ENCODE data around the gene ACSS3.
"Not testable (repeated sequence)": the region's sequence is repeated elsewhere in the genome, so short reads cannot be mapped to it uniquely, and the experiment has no call there.

ACSS3 gene

DNA sequence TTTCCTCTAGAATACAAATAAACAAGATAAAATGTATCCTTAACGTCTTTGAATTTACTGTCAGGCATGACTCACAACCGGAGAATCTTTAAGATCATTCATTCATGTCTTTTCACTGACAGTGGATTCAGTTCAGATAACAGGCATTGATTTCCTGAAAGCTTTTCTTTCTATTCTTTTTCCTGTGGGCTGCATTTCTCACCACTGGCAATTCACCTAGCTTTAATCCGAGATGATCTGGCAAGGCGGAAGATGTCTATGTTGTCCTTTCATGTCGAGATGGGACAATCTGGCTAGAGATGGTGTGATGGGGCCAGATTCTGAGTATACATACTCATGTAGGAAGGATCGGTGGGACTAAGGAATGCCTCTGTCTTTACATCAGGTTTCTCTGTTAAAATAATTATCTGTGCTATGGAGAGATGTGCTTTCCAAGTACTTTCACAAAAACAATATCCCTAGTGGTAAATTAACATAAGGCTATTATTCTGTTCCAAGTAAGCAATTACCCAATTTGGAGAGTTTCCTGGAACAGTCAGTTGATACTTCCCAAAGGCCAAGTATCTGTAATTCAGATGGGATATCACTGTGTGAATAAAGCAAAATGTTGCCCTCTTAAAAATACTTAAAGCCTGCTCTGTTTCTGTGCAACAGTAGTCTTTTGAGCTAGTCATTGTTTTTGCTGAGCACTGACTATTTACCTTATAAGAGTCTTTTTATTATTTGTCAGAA, 17.8 kb downstream of the ACSS3 start:
- DNase-seq = no peak

DNA sequence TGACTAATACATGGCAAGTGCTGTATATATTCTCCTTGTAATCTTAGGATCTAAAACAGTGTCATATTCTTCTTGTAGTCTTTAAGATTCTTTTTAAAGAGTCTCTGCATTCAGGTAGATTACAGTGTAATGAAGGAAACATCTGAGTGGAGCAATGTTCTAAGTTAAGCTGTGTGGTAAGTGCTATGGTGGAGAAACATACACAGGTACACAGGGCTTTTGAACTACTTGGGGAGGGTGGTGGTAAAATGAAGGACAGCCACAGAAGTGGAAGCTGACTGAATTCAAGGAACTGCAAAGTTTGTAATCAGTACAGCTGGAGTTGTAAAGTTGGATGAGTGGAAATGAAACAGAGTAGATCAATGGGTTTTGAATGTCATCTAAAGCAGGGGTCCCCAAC, 27.8 kb downstream of the ACSS3 start:
- no peak for DNase-seq

DNA sequence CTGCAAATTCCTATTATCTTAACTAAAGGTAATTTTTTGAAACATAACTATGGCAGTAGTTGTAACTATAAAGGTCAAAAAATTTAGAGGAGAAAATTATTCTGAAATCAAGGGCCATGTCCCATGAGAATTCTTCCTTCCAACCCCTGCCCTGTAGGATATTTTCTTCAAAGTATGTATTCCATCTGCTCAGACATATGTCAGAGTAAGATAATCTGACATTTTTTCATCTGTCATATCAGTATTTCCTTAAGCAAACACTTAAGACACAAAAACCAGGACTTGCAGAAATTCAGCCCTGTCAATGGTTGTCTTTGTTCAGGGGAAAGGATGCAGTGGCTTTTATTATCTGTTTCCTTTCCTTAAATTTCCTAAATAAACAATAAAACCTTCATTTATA, 36.3 kb downstream of the ACSS3 start:
- DNase-seq = no peak

DNA sequence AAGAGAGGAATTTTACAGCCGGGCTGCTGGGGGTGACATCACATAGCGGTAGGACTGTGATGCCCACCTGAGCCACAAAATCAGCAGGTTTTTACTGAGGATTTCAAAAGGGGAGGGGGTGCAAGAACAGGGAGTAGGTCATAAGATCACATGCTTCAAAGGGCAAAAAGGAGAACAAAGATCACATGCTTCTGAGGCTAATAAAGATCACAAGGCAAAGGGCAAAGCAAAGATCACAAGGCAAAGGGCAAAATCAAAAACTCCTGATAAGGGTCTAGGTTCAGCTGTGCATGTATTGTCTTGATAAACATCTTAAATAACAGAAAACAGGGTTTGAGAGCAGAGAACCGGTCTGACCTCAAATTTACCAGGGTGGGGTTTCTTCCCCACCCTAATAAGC, 41.2 kb downstream of the ACSS3 start:
- DNase-seq = not testable (repeated sequence)

DNA sequence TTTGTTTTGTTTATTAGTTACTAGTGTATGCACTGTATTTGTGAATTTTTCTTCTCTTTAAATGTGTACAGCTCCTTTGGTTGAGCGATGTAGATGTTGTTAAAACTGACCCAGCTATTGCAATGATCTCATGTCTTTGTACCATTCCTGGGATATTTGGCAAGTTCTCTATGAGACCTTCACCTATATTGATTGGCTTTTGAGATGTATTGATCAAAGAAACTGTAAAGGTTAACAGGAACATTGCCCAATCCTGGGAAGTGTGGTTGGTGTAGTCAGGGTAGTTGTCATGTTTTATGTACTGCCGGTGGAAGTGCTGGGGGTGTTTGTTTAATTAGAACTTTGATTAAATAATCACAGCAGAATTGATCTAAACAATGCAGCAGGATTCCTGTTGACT, 43.1 kb downstream of the ACSS3 start:
- no peak for DNase-seq

DNA sequence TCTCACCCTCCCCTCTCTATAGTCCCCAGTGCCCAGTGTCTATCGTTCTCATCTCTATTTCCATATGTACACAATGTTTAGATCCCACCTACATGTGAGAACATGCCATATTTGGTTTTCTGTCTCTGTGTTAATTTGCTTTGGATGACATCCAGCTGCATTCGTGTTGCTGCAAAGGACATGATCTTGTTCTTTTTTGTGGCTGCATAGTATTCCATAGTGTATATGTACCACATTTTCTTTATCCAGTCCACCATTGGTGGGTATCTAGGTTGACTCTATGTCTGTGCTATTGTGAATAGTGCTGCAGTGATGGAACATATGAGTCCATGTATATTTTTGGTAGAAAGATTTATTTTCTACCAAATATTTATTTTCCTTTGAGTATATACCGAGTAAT, 45.7 kb downstream of the ACSS3 start:
- no peak for DNase-seq

DNA sequence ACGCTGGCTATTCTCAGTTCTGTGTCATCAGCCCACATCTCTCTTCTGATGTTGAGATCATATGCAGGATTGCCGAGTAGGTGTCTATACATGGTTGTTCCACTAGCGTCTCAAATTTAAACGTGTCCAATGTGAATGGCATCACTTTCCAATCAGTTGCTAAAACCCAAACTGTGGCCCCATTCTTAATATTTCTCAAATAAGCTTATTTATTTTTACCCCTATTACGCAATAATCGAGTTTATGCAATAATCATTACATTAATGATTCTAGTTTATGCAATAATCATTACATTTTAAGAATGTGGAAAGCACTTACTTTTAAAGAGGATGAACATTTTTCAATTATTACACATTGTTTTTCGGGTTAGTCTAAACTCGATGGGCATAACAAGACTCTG, 47.8 kb downstream of the ACSS3 start:
- DNase-seq = no peak

DNA sequence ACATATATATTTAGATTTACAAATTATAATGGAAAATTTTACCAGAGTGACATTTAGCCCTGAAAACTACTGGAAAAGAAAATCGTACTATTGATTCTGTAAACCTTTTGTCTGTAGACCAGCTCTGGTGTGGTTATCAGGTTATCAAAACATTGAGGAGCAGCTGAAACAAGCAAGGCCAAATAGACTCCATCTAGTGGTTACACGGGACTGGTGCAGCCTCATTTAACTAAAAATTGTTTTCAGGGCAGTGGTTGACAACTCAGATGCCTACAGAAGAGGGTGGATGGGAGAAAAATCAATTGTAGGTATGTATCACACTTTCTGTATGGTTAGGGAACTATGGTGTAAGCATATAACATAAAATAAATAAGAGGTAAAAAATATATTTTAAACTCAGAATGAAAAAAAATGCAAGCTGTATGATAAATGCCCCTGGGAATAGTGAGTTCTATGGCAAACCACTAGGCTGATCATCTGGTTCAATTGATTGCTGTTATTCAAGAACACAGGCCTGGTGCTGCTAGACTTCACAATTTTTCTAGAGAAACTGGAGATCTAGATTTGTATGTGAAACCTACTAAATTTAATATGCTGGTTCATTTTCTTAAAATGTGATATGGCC, 51.2 kb downstream of the ACSS3 start:
- peak in 1 of 5 donors; percentile 1 for DNase-seq

DNA sequence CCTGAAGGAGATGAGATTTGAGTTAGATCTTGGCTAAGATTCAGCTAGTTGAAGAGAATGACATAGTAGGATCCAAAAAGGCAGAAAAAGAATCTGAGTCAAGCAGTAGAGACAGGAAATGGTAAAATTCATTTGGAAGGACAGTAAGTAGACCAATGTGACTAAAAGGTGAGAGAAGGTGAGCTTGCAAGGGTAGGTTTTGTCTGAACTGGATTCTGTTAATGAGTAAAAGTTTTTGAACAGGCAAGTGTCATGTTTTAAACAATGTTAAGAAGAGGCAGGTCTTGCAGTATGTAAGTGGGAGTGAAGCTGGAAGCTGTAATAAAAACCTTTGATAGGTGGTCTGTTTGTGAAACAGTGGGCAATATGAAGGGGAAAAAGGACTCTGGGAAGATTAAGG, 58.6 kb downstream of the ACSS3 start:
- DNase-seq = no peak

DNA sequence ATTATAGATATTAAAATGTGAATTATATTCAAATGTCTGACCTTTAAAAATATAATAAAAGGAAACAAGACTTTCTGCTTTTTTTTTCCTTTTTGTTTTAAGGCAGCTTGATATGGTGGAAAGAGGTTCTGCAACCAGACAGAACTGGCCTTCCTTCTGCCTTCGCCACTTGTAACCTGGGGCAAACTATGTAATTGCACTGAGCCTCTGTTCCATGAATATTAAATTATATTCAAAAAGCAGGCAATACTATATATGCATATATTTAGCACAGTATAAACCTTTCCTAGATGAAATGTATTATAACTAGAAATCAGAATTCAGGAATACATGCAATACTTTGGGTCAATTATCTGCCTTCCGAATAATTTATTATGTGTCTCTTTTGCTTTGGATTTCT, 59.9 kb downstream of the ACSS3 start:
- no peak for DNase-seq

DNA sequence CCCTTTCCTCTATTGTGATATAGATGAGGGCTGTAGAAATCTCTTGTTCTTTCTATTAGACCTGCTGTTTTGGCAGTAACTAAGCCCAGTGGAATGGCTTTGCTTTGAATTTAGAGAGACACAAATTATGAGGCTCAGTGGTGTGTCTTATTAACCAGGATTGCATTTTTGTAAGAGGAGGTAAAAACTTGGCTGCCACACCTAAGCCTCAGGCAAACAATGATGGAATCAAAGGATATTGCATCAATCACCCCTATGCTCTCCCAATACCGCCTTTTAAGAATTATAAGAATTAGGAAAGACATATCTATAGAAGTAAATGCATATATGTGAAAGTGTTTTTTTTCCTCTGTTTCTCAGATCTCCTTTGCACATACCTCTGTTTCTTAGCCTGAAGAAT, 63.3 kb downstream of the ACSS3 start:
- DNase-seq = no peak

DNA sequence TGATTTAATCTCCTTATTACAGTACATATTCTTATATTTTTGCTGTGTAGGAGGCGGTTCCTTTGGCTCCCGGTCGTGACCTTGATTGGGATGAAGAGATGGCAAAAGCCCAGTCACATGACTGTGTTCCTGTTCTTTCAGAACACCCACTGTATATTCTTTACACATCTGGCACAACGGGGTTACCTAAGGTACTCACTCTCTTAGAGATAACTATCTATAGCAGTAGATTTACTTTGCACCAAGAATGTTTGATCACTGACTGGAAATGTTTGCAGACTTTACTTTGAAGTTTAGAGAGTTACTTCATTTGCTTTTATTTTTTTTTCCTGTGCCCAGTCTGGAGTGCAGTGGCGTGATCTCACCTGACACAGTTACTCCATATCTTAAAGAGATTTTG, 65.2 kb downstream of the ACSS3 start:
- DNase-seq = no peak

DNA sequence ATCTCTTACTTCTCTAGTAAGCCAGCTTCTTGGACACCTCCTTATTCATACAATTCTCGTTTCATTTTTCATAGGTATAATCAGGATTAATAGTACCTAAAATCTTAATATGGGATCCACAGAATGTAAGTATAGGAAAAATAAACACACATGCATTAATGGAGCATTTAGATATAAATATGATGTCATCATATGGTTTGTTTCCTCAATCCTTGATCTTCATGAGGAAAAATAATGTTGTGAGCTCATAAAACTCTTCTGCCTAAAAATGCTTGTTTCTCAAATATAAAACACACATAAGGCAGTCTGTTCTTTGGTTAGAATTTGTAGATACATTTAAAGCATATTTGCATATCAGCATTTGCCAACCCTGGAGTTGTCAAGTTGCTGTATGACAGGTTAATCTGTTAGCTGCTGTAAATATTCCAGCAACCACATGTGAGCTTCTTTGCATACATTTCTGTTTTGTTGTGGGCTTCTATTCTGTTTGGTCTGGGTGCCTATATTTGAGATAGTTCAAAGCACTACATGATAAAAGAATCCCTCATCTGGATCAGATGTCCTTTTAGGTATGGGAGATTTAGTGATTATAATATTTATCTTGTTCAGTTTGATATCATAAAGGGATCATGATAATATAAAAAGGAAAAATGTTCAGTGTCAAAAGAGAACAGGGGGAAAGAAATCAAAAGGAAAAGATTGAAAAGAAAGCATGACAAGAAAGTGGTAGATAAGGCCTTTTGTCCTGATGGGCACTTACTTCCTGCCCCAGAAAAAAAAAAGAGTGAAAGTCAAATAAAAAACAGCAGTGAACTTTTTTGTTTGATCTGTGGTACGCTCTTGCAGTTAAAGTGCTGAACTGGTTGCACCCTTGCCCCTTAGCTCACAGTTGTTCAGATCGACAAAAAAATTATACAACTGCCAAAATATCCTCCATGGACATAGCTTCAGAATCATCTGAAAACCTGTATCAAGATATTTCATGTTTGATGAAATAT, 68.6 kb downstream of the ACSS3 start:
- no peak for DNase-seq

DNA sequence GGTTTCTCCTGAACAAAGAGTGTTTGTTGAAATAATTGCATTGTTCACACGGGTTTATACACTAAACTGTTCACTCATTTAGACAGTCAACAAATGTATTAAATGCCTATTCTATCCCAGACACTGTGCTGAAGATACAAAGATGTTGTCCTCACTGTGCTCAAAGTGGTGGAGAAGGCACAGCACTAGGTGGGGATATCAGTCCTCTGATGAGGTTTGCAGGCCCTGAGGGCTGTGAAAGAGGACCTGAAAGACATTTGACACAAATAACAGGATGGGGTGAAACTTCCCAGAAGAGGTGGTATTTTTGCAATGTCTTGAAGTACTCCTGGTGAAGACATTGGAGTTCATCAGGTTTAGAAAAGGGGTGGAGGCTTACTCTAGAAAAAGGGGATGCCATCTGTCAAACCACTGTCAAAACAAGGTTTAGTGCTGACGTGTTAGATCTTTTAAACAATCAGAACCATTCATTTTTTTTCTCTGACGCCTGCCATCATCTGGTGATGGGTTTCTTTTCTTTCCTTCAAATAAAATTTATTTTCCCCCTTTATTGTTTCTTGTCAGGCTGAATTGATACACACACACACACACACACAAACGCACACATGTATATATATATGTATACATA, 69.5 kb downstream of the ACSS3 start:
- DNase-seq = no peak

DNA sequence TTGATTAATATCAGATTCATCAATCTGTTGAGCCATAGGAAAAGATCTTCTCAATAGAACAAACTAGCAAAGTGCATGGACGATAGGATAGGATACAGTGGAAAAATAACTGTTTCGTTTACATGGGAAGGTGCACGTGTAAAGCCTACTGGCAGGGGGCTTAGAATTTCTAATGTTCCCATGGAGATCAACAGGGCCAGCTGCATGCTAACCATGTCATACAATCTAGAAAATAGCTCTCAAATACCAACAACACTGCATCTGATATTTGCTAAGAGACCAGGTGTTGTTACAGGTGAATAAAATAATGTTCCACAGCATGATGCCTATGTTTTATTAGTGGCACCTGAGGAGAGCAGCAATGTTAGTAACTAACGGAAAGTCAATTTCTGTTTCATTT, 72.5 kb downstream of the ACSS3 start:
- DNase-seq = no peak

DNA sequence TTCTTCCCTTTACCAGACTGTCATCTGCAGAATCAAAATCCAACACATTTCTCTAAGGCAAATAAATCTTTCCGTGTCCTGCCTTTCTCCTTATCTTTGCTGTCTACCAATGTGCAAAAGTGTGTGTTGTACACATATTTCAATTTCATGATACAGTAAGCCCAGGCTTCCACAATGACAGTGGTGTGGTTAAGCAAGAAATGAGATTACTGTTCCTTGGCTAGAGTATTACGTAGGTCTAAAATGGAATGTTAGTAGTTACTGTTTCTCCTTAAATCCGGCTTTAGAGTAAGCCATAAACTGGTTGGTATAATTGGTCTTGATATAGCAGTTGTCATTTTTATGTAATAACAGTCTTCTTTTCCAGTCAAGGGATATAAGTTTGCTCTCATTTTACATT, 82.0 kb downstream of the ACSS3 start:
- no peak for DNase-seq

DNA sequence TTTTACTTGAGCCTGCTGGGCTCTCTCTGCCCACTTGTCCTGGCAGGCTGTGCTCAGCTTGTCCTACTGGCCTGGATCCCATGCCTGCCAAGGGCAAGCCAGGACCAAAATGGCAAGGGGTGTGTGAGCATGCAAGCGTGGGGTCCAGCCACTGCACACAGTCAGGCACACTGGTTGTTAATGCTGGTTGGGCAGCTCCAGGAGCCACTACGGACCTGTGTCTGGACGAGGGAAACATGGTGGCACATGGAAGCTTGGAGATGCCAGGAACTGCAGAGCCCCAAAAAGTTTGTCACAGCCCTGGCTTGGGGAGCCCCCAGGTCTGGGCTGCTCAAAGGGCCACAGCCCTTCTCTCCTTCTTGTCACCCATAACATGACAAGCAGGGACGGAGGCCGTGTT, 83.8 kb downstream of the ACSS3 start:
- no peak for DNase-seq

DNA sequence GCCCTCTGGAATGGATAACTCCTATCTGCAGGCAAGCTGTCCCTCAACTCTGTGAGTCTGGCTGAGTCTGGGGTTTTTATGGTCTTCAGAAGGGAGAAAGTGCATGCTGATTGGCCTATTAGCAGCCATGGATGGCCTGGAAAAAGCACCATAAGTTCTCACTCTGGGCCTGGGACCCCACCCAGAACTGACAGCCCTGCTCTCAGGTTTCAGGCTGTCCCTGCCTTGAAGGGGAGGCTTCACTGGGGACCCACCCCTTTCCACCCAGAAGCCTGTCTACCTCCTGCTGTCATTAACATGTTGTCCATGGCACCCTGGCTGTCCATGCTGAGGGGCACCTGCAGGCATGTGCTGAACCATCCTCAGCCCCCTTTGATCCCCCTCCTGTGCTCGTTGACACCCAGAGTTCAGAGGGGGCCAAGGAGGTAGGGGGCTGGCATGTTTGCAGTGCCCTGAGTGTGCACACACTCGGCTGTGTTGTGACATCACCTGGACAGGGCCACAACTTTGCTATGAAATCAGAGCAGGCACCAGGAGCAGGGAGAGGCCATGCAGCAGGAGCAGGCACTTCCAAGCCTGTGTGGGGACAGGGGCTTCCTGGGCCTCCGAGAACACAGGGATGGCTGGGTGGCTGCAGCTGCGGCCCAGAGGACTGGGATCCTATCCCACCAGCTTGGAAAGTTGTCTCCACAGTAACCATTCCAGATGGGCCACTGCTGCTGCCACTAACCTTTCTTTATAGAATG, 84.7 kb downstream of the ACSS3 start:
- DNase-seq = no peak

DNA sequence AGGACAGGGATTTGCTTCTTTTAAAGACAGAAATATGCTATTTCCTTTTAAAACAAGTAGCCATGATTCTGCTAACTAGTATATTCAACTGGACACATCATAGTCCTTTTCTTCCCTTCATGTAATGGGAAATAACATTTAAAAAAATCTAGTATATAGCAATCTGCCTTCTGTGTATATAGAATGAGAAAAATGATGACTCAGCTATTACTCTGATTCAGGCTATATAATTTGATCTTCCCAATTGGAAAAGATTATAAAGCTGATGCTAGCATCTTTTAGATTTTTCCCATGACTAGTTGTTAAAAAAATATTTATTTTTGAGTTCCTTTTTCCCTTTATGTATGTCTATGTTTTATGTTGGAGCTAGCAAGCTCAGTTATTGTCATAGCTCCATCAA, 86.9 kb downstream of the ACSS3 start:
- DNase-seq = no peak

DNA sequence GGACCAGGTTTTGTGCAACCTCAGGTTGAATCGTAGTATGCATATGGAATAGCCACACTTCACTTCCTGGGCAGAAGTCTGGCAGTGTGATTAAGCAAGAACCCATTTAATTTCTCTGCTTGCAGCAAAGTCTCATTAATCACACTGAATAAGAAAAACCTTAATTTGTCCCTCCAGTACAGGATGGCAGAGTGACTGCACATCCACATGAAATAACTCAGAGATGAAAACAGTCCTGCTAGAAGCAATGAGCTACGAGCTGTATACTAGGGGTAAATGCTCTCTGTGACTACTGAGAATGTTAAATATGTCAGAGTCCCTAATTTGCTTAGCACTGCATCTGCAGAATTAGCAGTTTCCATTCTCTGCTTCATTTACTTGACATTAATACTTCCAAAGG, 88.9 kb downstream of the ACSS3 start:
- no peak for DNase-seq

DNA sequence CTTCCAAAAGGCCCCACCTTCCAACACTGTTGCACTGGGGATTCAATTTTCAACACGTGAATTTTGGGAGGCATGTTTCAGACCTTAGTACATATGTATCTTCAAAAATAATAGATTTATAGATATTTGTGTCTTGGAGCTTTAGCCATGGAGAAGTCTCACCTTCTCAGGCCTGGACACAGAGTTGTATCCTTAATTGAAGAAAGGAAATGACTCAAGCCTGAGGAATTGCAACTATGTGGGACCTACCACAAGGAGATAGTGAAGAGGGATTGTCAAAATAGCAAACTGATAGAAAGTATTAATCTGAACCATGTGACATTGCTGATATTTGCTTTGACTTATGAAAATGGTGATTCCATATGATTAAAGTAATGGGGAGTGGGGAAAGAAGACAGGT, 89.8 kb downstream of the ACSS3 start:
- no peak for DNase-seq

DNA sequence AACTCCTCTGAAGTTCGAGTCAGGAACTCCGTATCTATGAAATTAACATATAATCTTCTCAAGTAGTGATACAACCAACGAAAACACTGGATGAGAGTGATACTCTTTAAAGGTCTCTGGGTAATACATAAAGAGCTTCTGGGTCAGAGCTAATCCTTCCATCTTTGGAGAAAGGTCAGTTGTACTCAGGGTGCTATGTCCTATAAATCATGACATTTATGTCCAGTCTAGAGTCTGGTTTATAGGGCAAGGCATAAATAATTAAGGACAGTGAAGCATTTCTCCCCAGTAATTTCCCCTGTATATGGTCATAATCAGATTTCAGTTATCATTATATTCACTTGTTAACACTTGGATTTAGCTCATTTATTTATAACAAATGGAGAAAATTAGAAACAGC, 90.6 kb downstream of the ACSS3 start:
- no peak for DNase-seq
